PC-3 (cell line): ENCODE results near the gene TUBB4A. TPM values are rescaled to one million over a fixed set of nuclear protein-coding genes. Genes with fewer than 3 reads are reported as not detected.

Source experiments
- ATAC-seq: fragments of 200-7000 bp; cut with Tn5 transposase; 2 replicates; pipeline ENCODE4 v1.9.1; 2020; ENCODE audit warnings: mild to moderate bottlenecking, moderate library complexity
- BruUV-seq: library from RNA; stranded (reverse); fragments of 400-500 nt; replicated peaks from 2 replicates; lab custom pipeline; 2021; lab: Mats Ljungman, UMichigan
- CTCF ChIA-PET: fragments of 300-600 bp; sonication (Branson Sonifier 250); formaldehyde crosslinking; loops from one replicate; lab custom pipeline; 2022; ENCODE audit warnings: antibody characterized with exemption; lab: Charles Lee
- POLR2A ChIA-PET: fragments of 300-600 bp; sonication (Branson Sonifier 250); formaldehyde crosslinking; loops from one replicate; lab custom pipeline; 2022; ENCODE audit warnings: antibody characterized with exemption; ENCODE audit not compliant: unreplicated experiment; lab: Charles Lee
- DNase-seq: peaks from one replicate; pipeline ENCODE4 v3.0.0-alpha.2; 2015
- H2AFZ ChIP-seq: fragments of 300-600 bp; sonication (generic); 2 replicates; pipeline ENCODE4 v1.6.0; 2016; ENCODE audit warnings: antibody characterized with exemption, low read length
- H3F3A ChIP-seq: fragments of 300-600 bp; sonication (generic); one replicate; pipeline ENCODE4 v1.6.0; 2017; ENCODE audit warnings: antibody characterized with exemption, low read length, control low read depth, mild to moderate bottlenecking; ENCODE audit not compliant: unreplicated experiment
- H3K27ac ChIP-seq: fragments of 300-600 bp; sonication (generic); 2 replicates; pipeline ENCODE4 v1.5.1; 2016; ENCODE audit warnings: mild to moderate bottlenecking, low read length
- H3K27me3 ChIP-seq: fragments of 300-600 bp; sonication (generic); 2 replicates; pipeline ENCODE4 v1.6.1; 2016; ENCODE audit warnings: low read length, mixed read lengths
- H3K36me3 ChIP-seq: fragments of 300-600 bp; sonication (generic); 2 replicates; pipeline ENCODE4 v1.6.1; 2016; ENCODE audit warnings: low read depth, mixed run types, low read length, mixed read lengths
- H3K4me1 ChIP-seq: fragments of 300-600 bp; sonication (generic); 2 replicates; pipeline ENCODE4 v1.5.1; 2016; ENCODE audit warnings: low read length; ENCODE audit not compliant: insufficient read depth
- H3K4me2 ChIP-seq: fragments of 300-600 bp; sonication (generic); 2 replicates; pipeline ENCODE4 v1.6.0; 2016; ENCODE audit warnings: low read length
- H3K4me3 ChIP-seq: fragments of 300-600 bp; sonication (generic); 2 replicates; pipeline ENCODE4 v1.5.1; 2016; ENCODE audit warnings: mild to moderate bottlenecking, low read length, mixed read lengths
- H3K79me2 ChIP-seq: fragments of 300-600 bp; sonication (generic); 2 replicates; pipeline ENCODE4 v1.6.1; 2017; ENCODE audit warnings: low read length, mixed read lengths
- H3K9ac ChIP-seq: fragments of 300-600 bp; sonication (generic); 2 replicates; pipeline ENCODE4 v1.6.0; 2016; ENCODE audit warnings: mild to moderate bottlenecking, low read length
- H3K9me2 ChIP-seq: fragments of 300-600 bp; sonication (generic); replicated peaks from 2 replicates; pipeline ENCODE4 v1.6.1; 2016; ENCODE audit warnings: mixed run types, low read length, mixed read lengths
- H3K9me3 ChIP-seq: fragments of 300-600 bp; sonication (generic); 2 replicates; pipeline ENCODE4 v1.6.1; 2016; ENCODE audit warnings: low read length, mixed read lengths
- H4K20me1 ChIP-seq: fragments of 300-600 bp; sonication (generic); 2 replicates; pipeline ENCODE4 v1.6.1; 2016; ENCODE audit warnings: low read length, mixed read lengths
- EZH2 ChIP-seq: fragments of 300-600 bp; sonication (generic); IDR thresholded peaks from one replicate; pipeline ENCODE4 v1.6.1; 2017; ENCODE audit warnings: antibody characterized with exemption, mild to moderate bottlenecking, low read length; ENCODE audit not compliant: unreplicated experiment
- EZH2phosphoT487 ChIP-seq: fragments of 300-600 bp; sonication (generic); IDR thresholded peaks from 2 replicates; pipeline ENCODE4 v1.6.1; 2018; ENCODE audit warnings: mild to moderate bottlenecking, antibody characterized with exemption, low read length, borderline replicate concordance
- intact Hi-C: fragments of 100-400 bp; cut with micrococcal nuclease; formaldehyde crosslinking; loops from 2 replicates; pipeline ENCODE4 v1.9.0; 2023
- total RNA-seq: library from RNA; depleted of rRNA; stranded (reverse); fragments of >200 nt; gene quantifications from 2 replicates; pipeline ENCODE4 v1.2.3, GENCODE V29; 2014
- TF ChIP-seq, protein P1 (sequence below): fragments of 300-600 bp; sonication (generic); conservative IDR thresholded peaks from 2 replicates; pipeline ENCODE4 v1.5.1; 2017; ENCODE audit warnings: antibody characterized with exemption, low read depth, mild to moderate bottlenecking, low read length

Gene TUBB4A
- total RNA-seq, 1 experiment from 2014 or later, result 4.6 TPM

DNA sequence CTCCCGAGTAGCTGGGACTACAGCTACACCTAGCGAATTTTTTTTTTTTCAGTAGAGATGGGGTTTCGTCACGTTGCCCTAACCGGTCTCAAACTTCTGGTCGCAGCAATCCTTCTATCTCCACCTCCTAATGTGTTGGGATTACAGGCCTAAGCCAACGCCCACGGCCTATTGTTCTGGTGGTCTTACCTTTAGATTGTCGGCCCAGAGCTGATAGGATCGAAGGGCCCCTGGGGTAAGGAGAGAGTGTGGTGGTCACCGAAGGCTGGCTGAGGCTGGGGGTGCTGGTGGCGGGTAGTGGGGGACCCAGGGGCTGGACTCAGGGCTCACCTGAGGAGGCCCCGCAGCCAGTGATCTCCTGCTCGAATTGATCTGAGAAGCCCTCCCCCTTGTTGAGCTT lies 31.0 kb downstream of the TUBB4A start:
- no peak overlapping the region for H3K4me2 ChIP-seq
- no peak for DNase-seq
- H4K20me1 ChIP-seq, result no peaks in the 10 kb centered on the region
- no TSS peak for BruUV-seq
- no peaks in the 10 kb centered on the region for H3K79me2 ChIP-seq
- no peak overlapping the region for H3K4me3 ChIP-seq
- intact Hi-C loops, result no loop called here
- no peak for ATAC-seq
- H3K9ac ChIP-seq, result no peak overlapping the region
- H2AFZ ChIP-seq, result no peak overlapping the region
- ChIA-PET CTCF (no interaction called here), POLR2A (no interaction called here)
- no peak overlapping the region for H3K27ac ChIP-seq
- no peaks in the 10 kb centered on the region for H3K9me2 ChIP-seq
- peaks cover 5% of the 10 kb centered on the region; the same call in 1 of the 2 replicates for H3K36me3 ChIP-seq
- no peaks in the 10 kb centered on the region for H3F3A ChIP-seq
- no peaks in the 10 kb centered on the region for H3K4me1 ChIP-seq
- TF ChIP-seq EZH2phosphoT487 (no peak), EZH2 (no peak)
- TF ChIP-seq, protein P1, sequence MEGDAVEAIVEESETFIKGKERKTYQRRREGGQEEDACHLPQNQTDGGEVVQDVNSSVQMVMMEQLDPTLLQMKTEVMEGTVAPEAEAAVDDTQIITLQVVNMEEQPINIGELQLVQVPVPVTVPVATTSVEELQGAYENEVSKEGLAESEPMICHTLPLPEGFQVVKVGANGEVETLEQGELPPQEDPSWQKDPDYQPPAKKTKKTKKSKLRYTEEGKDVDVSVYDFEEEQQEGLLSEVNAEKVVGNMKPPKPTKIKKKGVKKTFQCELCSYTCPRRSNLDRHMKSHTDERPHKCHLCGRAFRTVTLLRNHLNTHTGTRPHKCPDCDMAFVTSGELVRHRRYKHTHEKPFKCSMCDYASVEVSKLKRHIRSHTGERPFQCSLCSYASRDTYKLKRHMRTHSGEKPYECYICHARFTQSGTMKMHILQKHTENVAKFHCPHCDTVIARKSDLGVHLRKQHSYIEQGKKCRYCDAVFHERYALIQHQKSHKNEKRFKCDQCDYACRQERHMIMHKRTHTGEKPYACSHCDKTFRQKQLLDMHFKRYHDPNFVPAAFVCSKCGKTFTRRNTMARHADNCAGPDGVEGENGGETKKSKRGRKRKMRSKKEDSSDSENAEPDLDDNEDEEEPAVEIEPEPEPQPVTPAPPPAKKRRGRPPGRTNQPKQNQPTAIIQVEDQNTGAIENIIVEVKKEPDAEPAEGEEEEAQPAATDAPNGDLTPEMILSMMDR, result no peak
- no peaks in the 10 kb centered on the region for H3K9me3 ChIP-seq
- H3K27me3 ChIP-seq, result no peaks in the 10 kb centered on the region

GRCh38 chr19:6470173-6470572 lies 31.9 kb downstream of the TUBB4A start:
- ATAC-seq (no peak), DNase-seq (no peak)
- Histone ChIP-seq H3K79me2 (0 out of 2 replicates have a peak, but pooled peaks cover 4% of the 10 kb centered on the region), H3K27ac (no peak overlapping the region), H3K4me2 (no peak overlapping the region), H2AFZ (no peak overlapping the region), H3K27me3 (no peaks in the 10 kb centered on the region), H3K9me2 (no peaks in the 10 kb centered on the region), H3K4me1 (peaks cover 4% of the 10 kb centered on the region; the same call in 1 of the 2 replicates), H3K9ac (no peak overlapping the region), H3K36me3 (peaks cover 5% of the 10 kb centered on the region; the same call in 1 of the 2 replicates), H3F3A (no peaks in the 10 kb centered on the region), H3K9me3 (no peaks in the 10 kb centered on the region), H4K20me1 (no peaks in the 10 kb centered on the region), H3K4me3 (no peak overlapping the region)
- TF ChIP-seq, protein P1, result no peak
- TF ChIP-seq EZH2phosphoT487 (no peak), EZH2 (no peak)
- CTCF ChIA-PET, result no interaction called here
- POLR2A ChIA-PET, result no interaction called here
- intact Hi-C loops, result no loop called here
- no TSS peak for BruUV-seq

DNA sequence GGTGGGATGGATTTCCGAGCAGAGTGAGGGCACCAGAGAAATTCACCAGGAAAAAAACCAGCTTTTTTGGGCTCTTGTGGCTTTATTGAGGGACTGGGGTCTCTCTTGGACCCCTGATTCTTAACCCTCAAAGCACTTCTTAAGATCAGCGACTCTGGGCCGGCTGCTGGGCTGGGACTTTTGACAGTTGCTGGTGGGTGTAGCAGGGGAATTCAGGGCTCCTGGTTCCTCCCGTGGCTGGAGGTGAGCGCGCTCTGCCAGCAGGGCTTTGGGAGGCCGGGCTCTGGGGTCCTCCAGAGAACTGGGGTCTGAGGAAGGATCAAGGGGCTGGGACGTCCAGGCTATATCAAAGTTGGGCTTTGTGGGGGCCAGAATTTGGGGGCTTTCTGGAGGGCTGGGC lies 34.7 kb downstream of the TUBB4A start:
- BruUV-seq, result no TSS peak
- ChIA-PET CTCF (no interaction called here), POLR2A (no interaction called here)
- no peaks in the 10 kb centered on the region for H3K9me2 ChIP-seq
- H3K36me3 ChIP-seq, result peaks cover 5% of the 10 kb centered on the region; the same call in 1 of the 2 replicates
- no peak overlapping the region for H3K9ac ChIP-seq
- no peak overlapping the region for H3K27ac ChIP-seq
- H3K27me3 ChIP-seq, result no peaks in the 10 kb centered on the region
- no peaks in the 10 kb centered on the region for H3F3A ChIP-seq
- TF ChIP-seq EZH2, result no peak
- TF ChIP-seq, protein P1, result no peak
- no peak for TF ChIP-seq EZH2phosphoT487
- H3K9me3 ChIP-seq, result no peaks in the 10 kb centered on the region
- DNase-seq, result no peak
- H3K4me1 ChIP-seq, result peaks cover 9% of the 10 kb centered on the region; the same call in 1 of the 2 replicates
- H3K4me3 ChIP-seq, result no peak overlapping the region
- intact Hi-C loops, result no loop called here
- H2AFZ ChIP-seq, result no peak overlapping the region
- no peak for ATAC-seq
- H4K20me1 ChIP-seq, result no peaks in the 10 kb centered on the region
- no peak overlapping the region for H3K4me2 ChIP-seq
- H3K79me2 ChIP-seq, result peaks cover 14% of the 10 kb centered on the region
